ENCODE results near the gene NTRK3. TPM values are rescaled to one million over a fixed set of nuclear protein-coding genes. Genes with fewer than 3 reads are reported as not detected.

Gene NTRK3
- total and polyA plus RNA-seq, 3 donors from 2014 or later = 10.7 to 40.6 (median 24.6) TPM

DNA sequence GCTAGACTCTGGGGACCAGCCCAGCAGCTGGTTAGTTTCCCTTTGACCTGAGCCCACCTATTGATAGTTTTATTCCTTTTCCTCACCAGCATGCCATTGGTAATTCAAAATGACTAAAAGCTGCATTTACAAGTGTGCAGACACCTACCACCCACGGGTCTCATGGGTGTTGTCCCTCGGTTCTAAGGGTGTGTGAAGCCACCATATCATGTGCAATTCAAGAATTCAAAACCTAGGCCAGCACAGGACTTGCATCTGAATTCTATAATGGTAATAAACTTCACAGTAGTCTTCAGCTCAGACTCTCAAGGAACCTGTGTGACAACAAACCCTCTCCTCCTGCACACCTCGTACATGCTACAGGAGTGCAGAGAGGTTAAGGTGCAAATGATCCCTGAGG lies 55.3 kb downstream of the NTRK3 start:
- H3K36me3 ChIP-seq (ENCODE audit: low read depth, missing control alignments) = no peaks in the 10 kb centered on the region
- no peak overlapping the region for H3K4me3 ChIP-seq
- no peaks in the 10 kb centered on the region for H3K9me3 ChIP-seq
- no peaks in the 10 kb centered on the region for H3K27me3 ChIP-seq
- H3K4me1 ChIP-seq = no peaks in the 10 kb centered on the region
- 77 to 91% methylated on average over 3 of the region's 3 CpGs for WGBS, 2 donors
- intact Hi-C loops (cut with DNase I; ENCODE audit: low total_unique reads) = no loop called here
- no peak overlapping the region for H3K27ac ChIP-seq
- TF ChIP-seq POLR2A (IDR thresholded peaks at IDR 0.05) (no peak), CTCF (IDR thresholded peaks at IDR 0.05) (no peak)
- DNase-seq = no peak

GRCh38 chr15:88196961-88197360 lies 59.6 kb downstream of the NTRK3 start:
- Histone ChIP-seq H3K4me1 (no peaks in the 10 kb centered on the region), H3K9me3 (no peaks in the 10 kb centered on the region), H3K27ac (no peak overlapping the region), H3K36me3 (ENCODE audit: low read depth, missing control alignments) (no peaks in the 10 kb centered on the region), H3K27me3 (no peaks in the 10 kb centered on the region), H3K4me3 (no peak overlapping the region)
- TF ChIP-seq POLR2A (IDR thresholded peaks at IDR 0.05) (no peak), CTCF (IDR thresholded peaks at IDR 0.05) (no peak)
- intact Hi-C loops (cut with DNase I; ENCODE audit: low total_unique reads) = no loop called here
- DNase-seq = no peak

DNA sequence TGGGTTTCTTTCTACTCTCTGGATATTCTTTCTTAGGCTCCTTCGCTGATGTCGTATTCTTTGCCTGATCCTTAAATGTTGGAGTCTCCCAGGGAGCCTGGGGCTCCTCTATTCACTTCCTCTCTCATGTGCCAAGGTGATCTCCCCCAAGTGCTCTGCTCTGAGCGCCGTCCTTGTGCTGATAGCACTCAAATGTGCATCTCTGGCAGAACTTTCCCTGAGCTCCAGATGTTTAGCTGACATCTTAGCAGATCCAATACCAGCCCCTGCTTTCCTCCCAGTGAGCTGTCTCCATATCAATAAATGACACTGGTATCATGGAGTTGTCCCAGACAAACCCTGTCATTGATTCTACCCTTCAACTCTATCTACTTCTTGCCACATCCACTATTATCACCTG lies 62.4 kb downstream of the NTRK3 start:
- H3K36me3 ChIP-seq (ENCODE audit: low read depth, missing control alignments) = no peaks in the 10 kb centered on the region
- WGBS, 2 donors = 91 to 92% methylated on average over 4 of the region's 4 CpGs
- H3K27ac ChIP-seq = no peak overlapping the region
- intact Hi-C loops (cut with DNase I; ENCODE audit: low total_unique reads) = no loop called here
- DNase-seq = no peak
- H3K4me1 ChIP-seq = no peaks in the 10 kb centered on the region
- TF ChIP-seq POLR2A (IDR thresholded peaks at IDR 0.05) (no peak), CTCF (IDR thresholded peaks at IDR 0.05) (no peak)
- no peaks in the 10 kb centered on the region for H3K27me3 ChIP-seq
- H3K9me3 ChIP-seq = no peaks in the 10 kb centered on the region
- H3K4me3 ChIP-seq = no peak overlapping the region

- Histone ChIP-seq H3K27ac (no peak overlapping the region), H3K4me1 (no peaks in the 10 kb centered on the region), H3K36me3 (ENCODE audit: low read depth, missing control alignments) (no peaks in the 10 kb centered on the region), H3K27me3 (no peaks in the 10 kb centered on the region), H3K4me3 (no peak overlapping the region), H3K9me3 (no peaks in the 10 kb centered on the region)
- 77 to 79% methylated on average over 4 of the region's 4 CpGs for WGBS, 2 donors
- intact Hi-C loops (cut with DNase I; ENCODE audit: low total_unique reads) = no loop called here
- DNase-seq = no peak
- TF ChIP-seq CTCF (IDR thresholded peaks at IDR 0.05) = peak in 1 of 3 experiments; percentile 7
- no peak for TF ChIP-seq POLR2A (IDR thresholded peaks at IDR 0.05)
These were observed 63.1 kb downstream of the NTRK3 start for GRCh38 chr15:88193415-88193814.

DNA sequence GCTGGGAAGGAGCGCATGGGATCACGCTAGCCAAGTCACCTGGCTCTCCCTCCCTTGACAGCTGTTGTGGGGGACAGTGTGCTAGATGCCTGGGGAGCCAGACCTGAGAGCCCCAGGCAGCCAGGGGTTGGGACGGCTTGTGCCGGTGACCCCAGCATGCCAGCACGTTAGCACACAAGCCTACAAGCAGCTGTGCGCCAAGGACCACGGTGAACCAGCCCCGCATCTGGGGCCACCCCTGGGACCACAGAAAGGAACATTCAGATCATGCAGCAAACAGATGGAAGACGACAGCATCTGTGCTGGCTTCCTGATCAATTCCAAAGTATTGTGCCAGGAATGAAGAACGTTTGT lies 64.8 kb downstream of the NTRK3 start:
- Histone ChIP-seq H3K9me3 (no peaks in the 10 kb centered on the region), H3K4me3 (no peak overlapping the region), H3K27me3 (no peaks in the 10 kb centered on the region), H3K36me3 (ENCODE audit: low read depth, missing control alignments) (no peaks in the 10 kb centered on the region), H3K4me1 (no peaks in the 10 kb centered on the region), H3K27ac (no peak overlapping the region)
- TF ChIP-seq POLR2A (IDR thresholded peaks at IDR 0.05) (no peak), CTCF (IDR thresholded peaks at IDR 0.05) (no peak)
- intact Hi-C loops (cut with DNase I; ENCODE audit: low total_unique reads) = no loop called here
- 73 to 79% methylated on average over 7 to 10 of the region's 10 CpGs for WGBS, 2 donors
- DNase-seq = no peak

Data from testis (tissue), 3 donors.